HL-60/S4 treated with phorbol 12-myristate 13-acetate at 8.2 ng/mL for 4 days and 3 days (cell line): ENCODE results near the gene HSP90AA1.

Experiments used
- in situ Hi-C: fragments of 300-500 bp; cut with MboI; formaldehyde crosslinking; loops from 2 replicates; pipeline ENCODE4 v1.15.0; 2022; ENCODE audit warnings: low sequenced_read_pairs

The HSP90AA1 gene

DNA sequence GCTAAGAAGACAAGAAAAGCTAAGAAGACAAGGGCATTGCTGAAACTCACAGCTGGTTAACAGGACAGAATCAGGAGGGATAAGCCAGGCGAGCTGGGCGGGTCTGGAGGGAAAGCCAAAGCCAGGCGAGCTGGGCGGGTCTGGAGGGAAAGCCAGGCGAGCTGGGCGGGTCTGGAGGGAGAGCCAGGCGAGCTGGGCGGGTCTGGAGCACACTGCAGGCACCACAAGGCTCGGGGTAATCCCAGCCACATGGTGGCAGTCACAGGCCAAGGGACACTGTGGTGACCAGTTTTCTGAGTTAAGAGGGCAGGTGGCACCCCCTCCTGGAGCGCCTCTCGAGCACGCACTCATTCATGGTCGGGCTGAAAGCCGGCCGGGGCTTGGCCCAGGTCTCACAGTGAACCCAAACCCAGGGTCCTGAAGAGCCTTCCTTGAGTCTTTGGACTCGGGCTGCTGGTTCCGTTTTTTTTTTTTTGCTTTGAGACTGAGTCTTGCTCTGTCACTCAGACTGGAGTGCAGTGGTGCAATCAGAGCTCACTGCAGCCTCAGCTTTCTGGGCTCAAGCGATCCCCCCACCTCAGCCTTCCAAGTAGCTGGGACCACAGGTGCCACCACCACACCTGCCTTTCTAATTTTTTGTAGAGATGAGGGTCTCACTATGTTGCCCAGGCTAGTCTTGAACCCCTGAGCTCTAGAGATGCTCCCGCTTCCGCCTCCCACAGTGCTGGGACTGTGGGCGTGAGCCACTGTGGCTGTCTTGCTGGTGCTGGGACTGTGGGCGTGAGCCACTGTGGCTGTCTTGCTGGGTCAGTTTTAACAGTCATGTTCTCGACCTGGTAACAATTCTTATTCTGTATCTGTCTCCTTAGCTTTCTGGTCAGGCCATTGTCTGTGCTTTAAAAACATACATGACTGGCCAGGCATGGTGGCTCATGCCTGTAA is 40.2 kb downstream of the HSP90AA1 start:
- in situ Hi-C loops, result no loop called here

DNA sequence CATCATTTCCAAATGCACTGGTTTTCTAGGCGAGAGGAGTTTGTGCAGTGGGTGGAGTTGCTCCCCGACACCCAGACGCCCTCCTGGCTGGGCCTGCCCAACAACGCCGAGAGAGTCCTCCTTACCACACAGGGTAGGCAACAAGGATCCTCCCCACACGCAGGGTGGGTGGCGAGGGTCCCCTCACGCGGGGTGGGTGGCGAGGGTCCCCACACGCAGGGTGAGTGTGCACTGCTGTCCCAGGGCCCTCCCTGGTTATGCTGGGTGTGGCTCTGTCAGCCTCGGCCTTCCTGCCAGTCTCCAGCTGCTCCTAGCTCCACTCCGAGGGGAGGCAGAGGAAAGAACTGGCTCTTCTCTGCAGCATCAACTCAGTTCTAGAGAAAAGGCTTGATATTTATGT is 42.3 kb downstream of the HSP90AA1 start:
- in situ Hi-C loops, result no loop called here

GRCh38 chr14:102043251-102044025 is 43.4 kb downstream of the HSP90AA1 start:
- in situ Hi-C loops, result no loop called here

GRCh38 chr14:102042699-102043098 is 44.1 kb downstream of the HSP90AA1 start:
- in situ Hi-C loops, result no loop called here

DNA sequence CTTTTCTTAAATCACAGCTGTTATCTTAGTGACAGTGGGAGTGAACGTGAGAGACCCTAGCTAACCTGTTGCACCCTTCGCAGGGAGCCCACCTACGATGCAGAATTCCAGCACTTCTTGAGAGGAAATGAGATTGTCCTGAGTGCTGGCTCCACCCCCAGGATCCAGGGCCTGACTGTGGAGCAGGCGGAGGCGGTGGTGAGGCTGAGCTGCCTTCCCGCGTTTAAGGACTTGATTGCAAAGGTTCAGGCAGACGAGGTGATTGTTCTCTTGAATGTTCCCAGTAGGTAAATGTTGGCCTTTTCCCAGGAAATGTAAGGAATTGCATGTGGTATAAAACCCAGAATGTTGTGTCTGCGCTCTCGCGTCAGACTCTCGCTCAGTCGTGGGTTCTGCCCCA is 46.7 kb downstream of the HSP90AA1 start:
- in situ Hi-C loops, result no loop called here

- in situ Hi-C loops, result loop anchor here (10.0 kb wide), 1 partner anchor 54 kb away; no protein-coding TSS in a partner anchor
Measured at GRCh38 chr14:102039157-102039556, 47.7 kb downstream of the HSP90AA1 start.

DNA sequence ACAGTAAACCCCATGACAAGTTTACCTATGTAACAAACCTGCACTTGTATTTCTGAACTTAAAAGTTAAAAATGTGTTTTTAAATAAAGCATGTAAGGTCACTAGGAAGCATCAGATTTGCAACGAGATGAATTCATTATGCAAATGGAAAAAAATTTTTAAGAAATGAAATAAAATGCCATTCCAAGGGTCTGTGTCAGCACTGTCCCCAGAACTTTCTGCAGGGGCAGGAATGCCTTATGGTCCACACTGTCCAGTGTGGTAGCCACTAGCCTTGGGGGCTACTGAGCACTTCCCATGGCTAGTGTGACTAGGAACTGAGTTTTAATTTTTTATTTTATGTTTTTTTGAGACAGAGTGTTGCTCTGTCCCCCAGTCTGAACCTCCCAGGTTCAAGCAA is 49.2 kb downstream of the HSP90AA1 start:
- in situ Hi-C loops, result loop anchor here (10.0 kb wide), 1 partner anchor 53 kb away; no protein-coding TSS in a partner anchor

GRCh38 chr14:102035914-102036313 is 50.9 kb downstream of the HSP90AA1 start:
- in situ Hi-C loops, result loop anchor here (10.0 kb wide), 1 partner anchor 51 kb away; no protein-coding TSS in a partner anchor

DNA sequence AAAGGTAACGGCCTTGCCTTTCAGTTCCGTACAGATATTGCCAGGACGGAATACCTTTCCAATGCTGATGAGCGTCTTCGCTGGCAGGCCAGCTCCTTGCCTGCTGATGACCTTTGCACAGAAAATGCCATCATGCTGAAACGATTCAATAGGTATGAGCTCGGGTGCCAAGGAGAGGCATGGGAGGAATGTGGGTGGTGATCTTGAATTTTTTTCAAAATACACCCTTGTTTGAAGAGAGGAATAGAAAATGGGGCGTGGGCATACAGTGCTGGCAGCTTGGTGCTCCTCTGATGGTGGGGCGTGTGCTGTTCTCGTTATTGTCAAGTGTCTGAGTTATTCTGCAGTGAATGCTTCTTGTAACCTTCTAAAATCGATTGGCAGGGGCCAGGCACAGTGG is 52.5 kb downstream of the HSP90AA1 start:
- in situ Hi-C loops, result loop anchor here (10.0 kb wide), 1 partner anchor 50 kb away; no protein-coding TSS in a partner anchor

DNA sequence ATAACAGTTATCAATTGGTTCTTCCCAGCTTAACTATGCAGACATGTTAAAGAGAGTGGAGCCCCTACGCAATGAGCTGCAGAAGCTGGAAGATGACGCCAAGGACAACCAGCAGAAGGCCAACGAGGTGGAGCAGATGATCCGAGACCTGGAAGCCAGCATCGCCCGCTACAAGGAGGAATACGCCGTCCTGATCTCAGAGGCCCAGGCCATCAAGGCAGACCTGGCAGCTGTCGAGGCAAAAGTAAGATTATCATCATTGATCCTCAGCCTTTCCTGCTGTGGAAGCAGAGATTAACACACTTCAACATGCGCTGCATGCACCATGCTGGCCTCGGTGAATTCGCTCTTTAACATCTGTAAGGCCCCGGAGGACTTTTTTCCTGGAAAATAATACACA is 53.6 kb downstream of the HSP90AA1 start:
- in situ Hi-C loops, result loop anchor here (10.0 kb wide), 1 partner anchor 48 kb away; no protein-coding TSS in a partner anchor
